Right lobe of liver (tissue), 4 donors: ENCODE results near the gene TNFSF13.

Experiments used
- POLR2A ChIP-seq: fragments of 450-650 bp; IDR thresholded peaks from one replicate; pipeline ENCODE4 v1.6.1; 2017; ENCODE audit warnings: antibody characterized with exemption, mild to moderate bottlenecking
- TF ChIP-seq, protein P1 (sequence below), 4 donors: fragments of 200-600 bp in 3 of 4; fragments of 450-650 bp in 1 of 4; IDR thresholded peaks; one replicate each; pipeline versions ENCODE4 v1.5.1 to v1.8.0; 2016 to 2022; ENCODE audit warnings: antibody characterized with exemption in 4 of 4, mild to moderate bottlenecking in 2 of 4
- donor health status: DM: no; HTN: no; CAD: no.
- donor health status: DM: no; HTN: no; CAD: no.
- donor health status: DM: no; HTN: yes; CAD: no.

DNA sequence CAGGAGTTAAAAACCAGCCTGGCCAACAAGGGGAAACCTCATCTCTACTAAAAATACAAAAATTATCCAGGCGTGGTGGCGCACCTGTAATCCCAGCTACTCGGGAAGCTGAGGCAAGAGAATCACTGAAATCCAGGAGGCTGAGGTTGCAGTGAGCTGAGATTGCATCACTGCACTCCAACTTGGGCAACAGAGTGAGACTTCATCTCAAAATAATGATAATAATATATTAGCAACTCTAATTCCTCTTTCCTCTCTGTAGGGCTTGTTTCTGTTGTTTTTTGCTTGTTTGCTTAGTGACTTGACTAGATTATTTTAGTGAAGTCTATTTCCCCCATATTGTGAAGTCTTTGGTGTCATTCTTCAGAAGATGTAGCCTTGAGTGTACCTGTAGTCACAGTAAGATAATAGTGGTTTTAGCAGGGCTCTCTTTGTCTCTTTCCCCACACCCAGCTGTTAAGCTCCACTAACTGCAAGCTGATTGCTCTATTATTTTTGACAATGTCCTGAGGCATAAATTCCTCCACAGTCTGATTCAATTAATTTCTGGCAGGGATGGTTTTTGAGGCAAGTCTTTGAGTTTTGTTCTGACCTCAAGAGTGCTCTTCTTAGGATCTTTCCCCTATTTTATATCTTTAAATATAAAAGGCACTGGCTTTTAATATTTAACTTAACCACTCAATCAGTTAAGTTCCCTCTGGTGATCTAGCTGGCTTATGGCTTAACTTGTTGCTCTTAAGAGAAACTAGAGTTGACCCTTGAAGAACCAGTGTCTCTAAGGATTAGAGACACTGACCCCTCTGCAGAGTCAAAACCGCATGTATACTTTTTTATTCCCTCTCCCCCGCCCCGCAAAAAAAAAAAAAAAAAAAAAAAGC is 28.3 kb upstream of the TNFSF13 start:
- TF ChIP-seq POLR2A, result no peak
- TF ChIP-seq, protein P1, sequence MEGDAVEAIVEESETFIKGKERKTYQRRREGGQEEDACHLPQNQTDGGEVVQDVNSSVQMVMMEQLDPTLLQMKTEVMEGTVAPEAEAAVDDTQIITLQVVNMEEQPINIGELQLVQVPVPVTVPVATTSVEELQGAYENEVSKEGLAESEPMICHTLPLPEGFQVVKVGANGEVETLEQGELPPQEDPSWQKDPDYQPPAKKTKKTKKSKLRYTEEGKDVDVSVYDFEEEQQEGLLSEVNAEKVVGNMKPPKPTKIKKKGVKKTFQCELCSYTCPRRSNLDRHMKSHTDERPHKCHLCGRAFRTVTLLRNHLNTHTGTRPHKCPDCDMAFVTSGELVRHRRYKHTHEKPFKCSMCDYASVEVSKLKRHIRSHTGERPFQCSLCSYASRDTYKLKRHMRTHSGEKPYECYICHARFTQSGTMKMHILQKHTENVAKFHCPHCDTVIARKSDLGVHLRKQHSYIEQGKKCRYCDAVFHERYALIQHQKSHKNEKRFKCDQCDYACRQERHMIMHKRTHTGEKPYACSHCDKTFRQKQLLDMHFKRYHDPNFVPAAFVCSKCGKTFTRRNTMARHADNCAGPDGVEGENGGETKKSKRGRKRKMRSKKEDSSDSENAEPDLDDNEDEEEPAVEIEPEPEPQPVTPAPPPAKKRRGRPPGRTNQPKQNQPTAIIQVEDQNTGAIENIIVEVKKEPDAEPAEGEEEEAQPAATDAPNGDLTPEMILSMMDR (IDR thresholded peaks at IDR 0.05), result no peak
